SK-N-SH (cell line): Measurements from ENCODE around the gene ASTN2. TPM values are rescaled to one million over a fixed set of nuclear protein-coding genes. Genes with fewer than 3 reads are reported as not detected.

Experiments used
- CTCF ChIA-PET: fragments of 300-600, 350-600 bp; formaldehyde crosslinking; extraction: SDS; loops from one replicate; lab custom pipeline; 2021; lab: Yijun Ruan, JAX
- POLR2A ChIA-PET: fragments of 350-600 bp; sonication (Branson Sonifier 250); formaldehyde crosslinking; extraction: SDS; loops from one replicate; lab custom pipeline; 2020; ENCODE audit warnings: antibody characterized with exemption, inconsistent platforms; lab: Yijun Ruan, JAX
- DNase-seq: peaks from one replicate; pipeline ENCODE4 v3.0.0; 2012
- H2AFZ ChIP-seq: fragments of 200-600 bp; sonication (generic); 2 replicates; pipeline ENCODE4 v1.8.1; 2016; ENCODE audit warnings: antibody characterized with exemption, mild to moderate bottlenecking, low read depth
- H3F3A ChIP-seq: fragments of 200-600 bp; sonication (generic); replicated peaks from 2 replicates; pipeline ENCODE3; 2016; ENCODE audit warnings: antibody characterized with exemption, mild to moderate bottlenecking; ENCODE audit not compliant: insufficient read depth
- H3K27ac ChIP-seq, 2 experiments: fragments of 200-500 bp in 1 of 2; fragments of 200-600 bp in 1 of 2; sonication (Bioruptor generic) in 1 of 2; sonication (generic), shearing (Covaris generic) in 1 of 2; 2 replicates each; pipeline versions ENCODE4 v1.5.1 to v1.6.1; 2014 to 2016; ENCODE audit warnings: low read depth in 2 of 2, inconsistent platforms in 1 of 2, low read length in 1 of 2, mild to moderate bottlenecking in 1 of 2, mixed read lengths in 1 of 2
- H3K27me3 ChIP-seq: fragments of 200-600 bp; sonication (generic), shearing (Covaris generic); 2 replicates; pipeline ENCODE4 v1.6.1; 2016; ENCODE audit warnings: mixed run types; ENCODE audit not compliant: insufficient read depth
- H3K36me3 ChIP-seq, 2 experiments: fragments of 200-500 bp in 1 of 2; fragments of 200-600 bp in 1 of 2; sonication (Bioruptor generic) in 1 of 2; sonication (generic) in 1 of 2; replicated peaks in 1 of 2; 2 replicates each; pipeline versions ENCODE3 to v1.5.1; 2014 to 2016; ENCODE audit warnings: low read length in 1 of 2, mild to moderate bottlenecking in 1 of 2; ENCODE audit not compliant: insufficient read depth in 2 of 2, control insufficient read depth in 1 of 2
- H3K4me1 ChIP-seq, 2 experiments: fragments of 200-500 bp in 1 of 2; fragments of 200-600 bp in 1 of 2; sonication (Bioruptor generic) in 1 of 2; sonication (generic), shearing (Covaris generic) in 1 of 2; 2 replicates each; pipeline versions ENCODE4 v1.5.1 to v1.6.1; 2014 to 2016; ENCODE audit warnings: low read depth in 1 of 2, low read length in 1 of 2, mixed run types in 1 of 2; ENCODE audit not compliant: insufficient read depth in 2 of 2, control insufficient read depth in 1 of 2
- H3K4me2 ChIP-seq: fragments of 200-600 bp; sonication (generic), shearing (Covaris generic); 2 replicates; pipeline ENCODE4 v1.6.1; 2017; ENCODE audit warnings: mixed run types
- H3K4me3 ChIP-seq, 2 experiments: fragments of 200-500 bp in 1 of 2; fragments of 200-600 bp in 1 of 2; sonication (Bioruptor generic) in 1 of 2; sonication (generic), shearing (Covaris generic) in 1 of 2; 2 replicates each; pipeline versions ENCODE4 v1.5.1 to v1.8.1; 2014 to 2016; ENCODE audit warnings: low read depth in 2 of 2, inconsistent platforms in 1 of 2, low read length in 1 of 2, mild to moderate bottlenecking in 1 of 2, mixed read lengths in 1 of 2, moderate library complexity in 1 of 2
- H3K79me2 ChIP-seq: fragments of 200-600 bp; sonication (generic); 2 replicates; pipeline ENCODE4 v1.8.1; 2017; ENCODE audit warnings: mild to moderate bottlenecking; ENCODE audit not compliant: insufficient read depth
- H3K9ac ChIP-seq: fragments of 200-600 bp; sonication (generic); 2 replicates; pipeline ENCODE4 v1.6.1; 2017; ENCODE audit warnings: mixed run types
- H3K9me2 ChIP-seq: fragments of 200-600 bp; sonication (generic); 2 replicates; pipeline ENCODE4 v1.6.1; 2017; ENCODE audit warnings: mixed run types
- H3K9me3 ChIP-seq: fragments of 200-600 bp; sonication (generic); 2 replicates; pipeline ENCODE4 v1.6.1; 2017; ENCODE audit warnings: mixed run types, mild to moderate bottlenecking, moderate library complexity
- H4K20me1 ChIP-seq: fragments of 200-600 bp; sonication (generic); 2 replicates; pipeline ENCODE4 v1.6.1; 2017; ENCODE audit warnings: mild to moderate bottlenecking, mixed run types; ENCODE audit not compliant: insufficient read depth
- EZH2phosphoT487 ChIP-seq: fragments of 200-600 bp; sonication (generic); IDR thresholded peaks from 2 replicates; pipeline ENCODE4 v1.6.1; 2017; ENCODE audit warnings: low read depth, mixed run types, mild to moderate bottlenecking, antibody characterized with exemption, moderate library complexity, borderline replicate concordance
- FOSL2 ChIP-seq: IDR thresholded peaks from 2 replicates; pipeline ENCODE4 v1.4.0; 2012; ENCODE audit warnings: low read depth, mild to moderate bottlenecking, moderate library complexity, borderline replicate concordance
- FOXJ3 ChIP-seq: sonication (generic); formaldehyde crosslinking; IDR thresholded peaks from 2 replicates; pipeline ENCODE4 v1.5.1; 2020; ENCODE audit warnings: mild to moderate bottlenecking, missing genetic modification reagents
- GATA2 ChIP-seq: sonication (generic); formaldehyde crosslinking; IDR thresholded peaks from 2 replicates; pipeline ENCODE4 v1.5.0; 2020; ENCODE audit warnings: mild to moderate bottlenecking, missing genetic modification reagents
- JUND ChIP-seq: IDR thresholded peaks from 2 replicates; pipeline ENCODE4 v1.4.0; 2012
- MXI1 ChIP-seq: IDR thresholded peaks from 2 replicates; pipeline ENCODE4 v1.6.1; 2012; ENCODE audit warnings: mild to moderate bottlenecking, low read depth, low read length, improper control_type of control experiment
- NFIC ChIP-seq: IDR thresholded peaks from 2 replicates; pipeline ENCODE4 v1.4.0; 2012; ENCODE audit warnings: borderline replicate concordance
- NRF1 ChIP-seq: IDR thresholded peaks from 2 replicates; pipeline ENCODE4 v1.6.1; 2012; ENCODE audit warnings: low read depth, mild to moderate bottlenecking, low read length
- PBX3 ChIP-seq: IDR thresholded peaks from 2 replicates; pipeline ENCODE4; 2012
- POLR2AphosphoS5 ChIP-seq: IDR thresholded peaks from 2 replicates; pipeline ENCODE4 v1.6.1; 2012; ENCODE audit warnings: low read depth, low read length
- REST ChIP-seq: IDR thresholded peaks from 2 replicates; pipeline ENCODE4 v1.6.1; 2012; ENCODE audit warnings: mild to moderate bottlenecking, low read depth, low read length, moderate library complexity
- RFX5 ChIP-seq: IDR thresholded peaks from 2 replicates; pipeline ENCODE4 v1.6.1; 2012; ENCODE audit warnings: mild to moderate bottlenecking, improper control_type of control experiment, low read length
- SMC3 ChIP-seq: IDR thresholded peaks from 2 replicates; pipeline ENCODE4 v1.6.1; 2012; ENCODE audit warnings: low read depth, low read length, improper control_type of control experiment
- TAF1 ChIP-seq: IDR thresholded peaks from 2 replicates; pipeline ENCODE4 v1.6.1; 2012; ENCODE audit warnings: low read depth, mild to moderate bottlenecking, low read length, moderate library complexity, borderline replicate concordance
- TCF12 ChIP-seq: IDR thresholded peaks from 2 replicates; pipeline ENCODE4 v1.4.0; 2012
- USF1 ChIP-seq: IDR thresholded peaks from 2 replicates; pipeline ENCODE4 v1.4.0; 2012; ENCODE audit warnings: low read depth, borderline replicate concordance
- ZBTB33 ChIP-seq: IDR thresholded peaks from 2 replicates; pipeline ENCODE4 v1.4.0; 2012; ENCODE audit warnings: low read depth, borderline replicate concordance
- WGBS: methylation state at CpG from one replicate; pipeline ENCODE4 v1.1.6; 2017; ENCODE audit warnings: low lambda C conversion rate; 5-methylcytosine and 5-hydroxymethylcytosine counted together
- polyA plus RNA-seq, 3 experiments: library from polyadenylated mRNA; depleted of rRNA; stranded (reverse); fragments of >200 nt; gene quantifications; 2 replicates each; pipeline ENCODE4 v1.2.3, GENCODE V29; 2012

The ASTN2 gene
- polyA plus RNA-seq, 1 of the 3 experiments (the other 2 are of a cell fraction): 6.6 TPM

- WGBS: 14% methylated on average over 1 of the region's 1 CpG
- no peak overlapping the region for H2AFZ ChIP-seq
- no peaks in the 10 kb centered on the region for H3K36me3 ChIP-seq
- ChIA-PET CTCF (no interaction called here), POLR2A (no interaction called here)
- H3K4me1 ChIP-seq: peaks cover 0 to 3% of the 10 kb centered on the region in 2 experiments; a peak in 1 of 4 replicates
- H3K27me3 ChIP-seq: no peaks in the 10 kb centered on the region
- no peak overlapping the region for H3K27ac ChIP-seq
- H3K9me2 ChIP-seq: no peaks in the 10 kb centered on the region
- no peaks in the 10 kb centered on the region for H4K20me1 ChIP-seq
- no peak for DNase-seq
- no peak overlapping the region for H3K9ac ChIP-seq
- no peaks in the 10 kb centered on the region for H3K9me3 ChIP-seq
- H3K4me3 ChIP-seq: no peak overlapping the region
- H3F3A ChIP-seq: no peaks in the 10 kb centered on the region
- H3K79me2 ChIP-seq: no peaks in the 10 kb centered on the region
- no peak for TF ChIP-seq GATA2
- TF ChIP-seq RFX5: no peak
- no peak for TF ChIP-seq USF1
- no peak for TF ChIP-seq NRF1
- TF ChIP-seq MXI1: no peak
- no peak for TF ChIP-seq NFIC
- no peak for TF ChIP-seq FOSL2
- TF ChIP-seq TAF1: no peak
- no peak for TF ChIP-seq TCF12
- no peak for TF ChIP-seq REST
- TF ChIP-seq EZH2phosphoT487: no peak
- no peak for TF ChIP-seq POLR2AphosphoS5
- no peak for TF ChIP-seq SMC3
- TF ChIP-seq FOXJ3: no peak
- no peak for TF ChIP-seq PBX3
- TF ChIP-seq ZBTB33: no peak
- TF ChIP-seq JUND: no peak
- H3K4me2 ChIP-seq: no peak overlapping the region
Measured at GRCh38 chr9:117043159-117043558, 371.7 kb downstream of the ASTN2 start.
